ENCODE measurements around the gene C2orf49.
"Not testable (repeated sequence)": the region's sequence is repeated elsewhere in the genome, so short reads cannot be mapped to it uniquely, and the experiment has no call there.

Gene C2orf49

DNA sequence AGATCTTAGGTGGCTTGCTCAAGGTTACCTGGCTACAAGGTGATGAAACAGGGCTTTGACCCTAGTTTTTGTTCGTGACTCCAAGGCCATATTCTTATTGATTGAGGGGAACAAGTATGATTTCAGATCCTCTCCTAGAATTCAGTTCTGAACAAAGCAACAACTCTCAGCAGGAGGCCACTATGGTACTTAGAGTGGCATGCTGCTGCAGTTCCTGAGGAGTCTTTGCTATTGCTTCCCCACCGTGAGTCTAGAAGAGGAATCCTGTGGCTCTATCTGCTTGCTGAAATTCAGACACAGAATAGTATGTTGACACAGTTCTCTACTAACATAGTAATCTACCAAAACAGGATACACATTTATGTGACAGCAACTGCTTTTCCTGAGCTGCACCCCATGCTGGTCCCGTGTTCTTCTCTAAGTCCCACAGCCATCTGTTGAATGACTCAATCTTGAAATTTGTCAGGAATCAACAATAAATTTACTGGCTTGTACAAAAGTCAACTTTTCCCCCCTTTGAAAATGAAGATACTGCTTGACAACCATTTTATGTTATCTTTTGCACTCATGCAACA is 11.9 kb upstream of the C2orf49 start:
- no peaks in the 10 kb centered on the region for H3K27me3 ChIP-seq (replicated peaks; ENCODE audit: control insufficient read depth, insufficient read depth, low read length)
- DNase-seq (ENCODE audit: extremely low read depth, insufficient read length), result no peak
- H3K4me3 ChIP-seq (replicated peaks; ENCODE audit: low read depth, low read length), result no peak overlapping the region
- no peak for TF ChIP-seq CTCF (IDR thresholded peaks at IDR 0.05; ENCODE audit: insufficient read depth, low read length, poor library complexity, severe bottlenecking)
- H3K36me3 ChIP-seq (ENCODE audit: control insufficient read depth, insufficient read depth, low read length), result no peaks in the 10 kb centered on the region

DNA sequence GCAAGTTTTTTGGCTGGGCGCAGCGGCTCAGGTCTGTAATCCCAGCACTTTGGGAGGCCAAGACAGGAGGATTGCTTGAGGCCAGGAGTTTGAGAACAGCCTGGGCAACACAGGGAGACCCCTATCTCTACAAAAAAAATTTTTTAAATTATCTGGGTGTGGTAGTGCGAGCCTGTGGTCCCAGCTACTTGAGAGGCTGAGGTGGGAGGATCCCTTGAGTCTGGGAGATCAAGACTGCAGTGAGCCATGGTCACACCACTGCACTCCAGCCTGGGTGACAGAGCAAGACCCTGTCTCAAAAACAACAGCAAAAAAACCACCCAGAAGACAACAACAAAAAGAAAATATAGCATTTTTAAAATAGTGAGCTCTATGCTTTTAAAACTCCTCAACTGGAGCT is 10.1 kb upstream of the C2orf49 start:
- H3K27me3 ChIP-seq (replicated peaks; ENCODE audit: control insufficient read depth, insufficient read depth, low read length); H3K4me3 ChIP-seq (replicated peaks; ENCODE audit: low read depth, low read length); H3K36me3 ChIP-seq (ENCODE audit: control insufficient read depth, insufficient read depth, low read length); DNase-seq (ENCODE audit: extremely low read depth, insufficient read length): not testable (repeated sequence)

DNA sequence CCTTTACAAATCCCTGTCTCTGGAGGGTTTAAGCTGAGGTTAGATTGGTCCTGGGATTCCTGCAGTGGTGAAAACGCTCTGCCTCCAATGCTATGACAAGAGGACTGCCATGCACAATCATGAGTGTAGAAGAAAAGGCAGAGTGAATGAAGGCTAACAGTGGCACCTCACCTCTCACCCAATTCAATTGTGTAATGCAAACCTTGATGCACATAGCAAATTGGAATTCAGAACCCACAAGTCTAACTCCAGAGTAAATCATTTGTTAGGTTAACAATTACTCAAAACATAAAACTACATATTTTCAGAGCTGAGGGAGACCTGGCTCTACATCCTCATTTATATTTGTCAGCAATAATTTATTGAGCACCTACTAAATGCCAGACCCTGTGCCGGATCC is 9.7 kb upstream of the C2orf49 start:
- TF ChIP-seq CTCF (IDR thresholded peaks at IDR 0.05; ENCODE audit: insufficient read depth, low read length, poor library complexity, severe bottlenecking), result no peak
- no peak overlapping the region for H3K4me3 ChIP-seq (replicated peaks; ENCODE audit: low read depth, low read length)
- no peak for DNase-seq (ENCODE audit: extremely low read depth, insufficient read length)
- no peaks in the 10 kb centered on the region for H3K27me3 ChIP-seq (replicated peaks; ENCODE audit: control insufficient read depth, insufficient read depth, low read length)
- H3K36me3 ChIP-seq (ENCODE audit: control insufficient read depth, insufficient read depth, low read length), result no peaks in the 10 kb centered on the region

GRCh38 chr2:105328281-105329196 is 8.8 kb upstream of the C2orf49 start:
- peak; percentile 47 for DNase-seq (ENCODE audit: extremely low read depth, insufficient read length)
- peak overlapping the region; percentile 88 for H3K4me3 ChIP-seq (replicated peaks; ENCODE audit: low read depth, low read length)

DNA sequence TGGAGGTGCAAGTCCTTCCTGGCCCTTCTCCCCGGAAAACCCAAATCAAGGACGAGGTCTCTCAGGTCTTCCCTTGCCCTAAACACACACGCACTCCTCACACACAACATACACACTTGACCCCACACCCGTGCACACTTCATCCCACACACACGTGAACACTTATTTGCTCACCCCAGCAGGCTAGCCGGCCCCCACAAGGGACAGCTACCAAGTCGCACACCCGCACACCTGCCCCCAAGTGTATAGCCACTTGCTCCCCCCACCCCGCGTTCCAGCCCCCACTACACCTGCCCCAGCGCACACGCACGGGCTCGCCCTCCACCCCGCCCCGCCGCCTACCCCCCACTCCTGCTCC is 8.2 kb upstream of the C2orf49 start:
- H3K4me3 ChIP-seq (replicated peaks; ENCODE audit: low read depth, low read length), result peak overlapping the region; percentile 88
- H3K27me3 ChIP-seq (replicated peaks; ENCODE audit: control insufficient read depth, insufficient read depth, low read length), result no peaks in the 10 kb centered on the region
- no peak for DNase-seq (ENCODE audit: extremely low read depth, insufficient read length)
- TF ChIP-seq CTCF (IDR thresholded peaks at IDR 0.05; ENCODE audit: insufficient read depth, low read length, poor library complexity, severe bottlenecking), result no peak
- H3K36me3 ChIP-seq (ENCODE audit: control insufficient read depth, insufficient read depth, low read length), result no peaks in the 10 kb centered on the region

More at GRCh38 chr2:105328281-105329196, 8.8 kb upstream of the C2orf49 start:
- Histone ChIP-seq H3K27me3 (replicated peaks; ENCODE audit: control insufficient read depth, insufficient read depth, low read length) (no peaks in the 10 kb centered on the region), H3K36me3 (ENCODE audit: control insufficient read depth, insufficient read depth, low read length) (no peaks in the 10 kb centered on the region)
- no peak for TF ChIP-seq CTCF (IDR thresholded peaks at IDR 0.05; ENCODE audit: insufficient read depth, low read length, poor library complexity, severe bottlenecking)

Data from GM06990 (cell line).